Measurements from ENCODE around the gene AHNAK. TPM values are rescaled to one million over a fixed set of nuclear protein-coding genes. Genes with fewer than 3 reads are reported as not detected.

AHNAK gene
- total RNA-seq, 1 donor from 2014 or later: 359 TPM

DNA sequence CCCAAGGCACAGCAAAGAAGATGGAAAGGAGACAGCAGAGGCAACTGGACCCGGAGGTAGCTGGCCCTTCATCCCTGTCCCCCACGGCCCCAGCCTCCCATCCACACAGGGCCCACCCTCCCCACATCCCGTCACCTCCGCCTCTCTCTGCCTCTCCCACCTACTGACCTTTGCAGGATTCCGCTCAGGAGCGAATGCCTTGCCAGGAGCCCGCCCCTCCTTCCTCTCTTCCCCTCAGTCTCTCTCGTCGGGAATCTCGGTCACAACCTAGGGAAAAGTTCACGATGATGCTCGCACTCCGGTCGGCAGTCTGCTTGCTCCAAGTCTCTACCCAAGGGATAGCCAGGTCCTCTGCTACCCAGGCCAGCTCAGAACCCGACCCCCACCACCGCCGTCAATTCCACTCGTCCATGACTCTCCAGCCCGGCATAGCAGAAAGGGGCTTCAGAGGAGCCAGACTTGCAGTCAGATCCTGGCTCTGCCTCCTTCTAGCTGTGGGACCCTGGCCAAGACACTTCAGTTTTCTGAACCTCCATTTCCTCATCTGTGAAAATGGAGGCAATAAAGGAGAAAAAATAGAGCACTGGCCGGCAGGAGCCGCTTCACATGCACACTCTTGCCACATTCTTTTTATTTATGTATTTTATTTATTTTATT lies 10.2 kb downstream of the AHNAK start:
- intact Hi-C loops (cut with micrococcal nuclease): no loop called here

DNA sequence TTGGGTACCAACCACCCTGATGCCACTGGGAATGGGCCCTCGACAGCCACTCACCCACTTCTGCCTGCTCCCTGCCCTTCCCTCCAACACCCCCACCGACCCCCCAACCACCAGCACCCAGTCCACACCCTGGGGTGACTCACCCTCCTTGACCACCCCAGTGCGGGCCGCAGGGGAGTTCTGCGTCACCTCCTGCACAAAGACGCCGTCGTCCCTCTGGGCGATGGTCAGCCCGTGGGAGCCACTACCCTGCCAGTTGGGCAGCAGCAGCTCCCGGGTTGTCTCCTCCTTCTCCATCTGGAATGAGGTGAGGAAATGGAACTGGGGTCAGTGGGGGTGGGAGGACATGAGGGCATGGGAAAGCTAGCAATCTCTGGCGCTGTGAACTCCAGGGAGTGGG lies 10.8 kb downstream of the AHNAK start:
- intact Hi-C loops (cut with micrococcal nuclease): no loop called here

DNA sequence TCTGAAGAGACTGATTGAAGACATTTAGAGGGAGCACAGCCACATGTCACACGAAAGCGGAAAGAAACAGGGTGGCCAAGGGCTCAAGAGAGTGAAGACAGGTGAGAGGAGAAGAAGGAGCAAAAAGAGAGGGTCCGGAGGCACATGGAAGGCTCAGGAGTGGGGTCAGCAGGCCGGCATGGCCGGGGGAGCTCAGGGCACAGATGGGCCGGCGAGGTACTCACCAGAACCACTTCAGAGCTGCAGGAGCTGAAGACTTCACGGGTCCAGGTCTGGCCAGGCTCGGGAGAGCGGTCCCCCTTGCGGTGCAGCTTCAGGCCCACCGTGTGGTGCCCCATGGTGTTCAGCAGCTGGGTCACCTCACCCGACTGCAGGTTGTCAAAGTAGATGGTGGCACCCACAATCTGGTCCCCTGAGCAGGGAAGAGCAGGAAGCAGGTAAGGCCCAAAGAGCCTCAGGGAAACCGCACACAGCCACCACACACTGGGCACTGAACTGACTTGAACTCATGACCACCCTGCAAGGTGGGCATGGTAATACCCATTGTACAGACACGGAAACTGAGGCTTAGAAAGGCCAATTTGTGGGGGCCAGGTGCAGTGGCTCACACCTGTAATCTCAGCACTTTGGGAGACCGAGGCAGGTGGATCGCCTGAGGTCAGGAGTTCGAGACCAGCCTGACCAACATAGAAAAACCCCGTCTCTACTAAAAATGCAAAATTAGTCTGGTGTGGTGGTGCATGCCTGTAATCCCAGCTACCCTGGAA lies 11.6 kb downstream of the AHNAK start:
- intact Hi-C loops (cut with micrococcal nuclease): no loop called here

DNA sequence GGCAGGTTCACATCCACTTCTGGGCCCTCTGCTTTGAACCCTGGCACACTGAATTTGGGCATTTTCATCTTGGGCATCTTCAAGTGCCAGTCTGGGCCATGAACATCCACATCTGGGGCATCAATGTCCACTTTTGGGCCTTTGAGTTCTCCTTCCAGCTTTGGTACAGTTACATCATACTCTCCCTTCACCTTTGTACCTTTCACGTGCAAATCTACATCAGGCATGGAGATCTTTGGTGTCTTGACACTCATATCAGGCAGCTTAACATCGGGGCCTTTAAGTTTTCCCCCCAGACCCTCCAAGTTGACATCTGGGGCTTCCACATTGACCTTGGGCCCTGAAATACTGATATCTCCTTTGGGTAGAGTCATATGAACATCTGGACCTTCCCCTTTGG lies 14.5 kb downstream of the AHNAK start:
- intact Hi-C loops (cut with micrococcal nuclease): no loop called here

DNA sequence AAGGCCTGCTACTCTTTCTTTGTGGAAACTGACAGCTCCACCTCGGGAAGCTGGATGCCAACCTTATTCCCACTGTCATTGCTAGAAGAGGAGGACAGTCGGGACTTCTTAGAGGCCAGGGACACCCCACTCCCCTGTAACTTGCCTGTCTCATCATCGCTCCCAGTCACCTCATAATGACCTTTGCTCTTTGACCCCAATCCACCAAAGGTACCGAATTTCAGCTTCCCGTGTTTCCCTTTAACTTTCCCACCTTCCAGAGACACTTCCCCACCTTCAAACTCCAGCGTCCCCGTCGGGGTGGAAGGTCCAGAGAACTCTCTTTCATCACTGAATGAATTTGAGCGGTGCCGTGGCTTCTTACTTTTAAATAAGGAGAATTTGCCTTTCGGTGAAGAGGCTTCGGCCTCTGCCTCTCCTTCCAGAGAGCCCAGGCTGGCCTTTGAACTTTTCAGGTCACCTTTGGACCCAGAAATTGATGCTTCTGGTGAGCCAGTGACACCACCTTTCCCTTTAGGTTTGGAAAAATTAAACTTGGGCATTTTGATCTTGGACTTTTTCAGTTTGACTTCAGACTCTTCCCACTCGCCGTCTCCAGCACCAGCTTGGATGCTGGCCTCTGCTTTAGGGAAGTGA lies 29.8 kb downstream of the AHNAK start:
- intact Hi-C loops (cut with micrococcal nuclease): no loop called here

DNA sequence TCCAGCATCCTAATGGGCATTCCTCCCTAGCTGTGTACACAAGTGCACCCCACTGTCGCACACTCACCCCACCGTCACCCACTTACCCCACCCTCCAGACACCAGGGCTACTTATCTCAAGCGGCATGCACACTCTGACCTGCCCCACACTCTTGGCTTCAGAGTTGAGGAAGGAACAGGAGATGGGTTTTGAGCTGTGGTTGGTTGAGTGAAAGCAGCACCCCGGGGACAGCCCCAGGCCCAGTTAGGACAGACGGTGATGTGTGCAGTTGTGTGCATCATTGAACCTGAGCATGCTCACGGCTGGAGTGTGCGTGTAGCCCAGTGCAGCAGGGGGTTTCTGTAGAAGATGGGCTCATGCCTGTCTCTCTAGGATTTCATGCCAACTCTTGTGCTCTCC lies 32.5 kb downstream of the AHNAK start:
- intact Hi-C loops (cut with micrococcal nuclease): no loop called here

DNA sequence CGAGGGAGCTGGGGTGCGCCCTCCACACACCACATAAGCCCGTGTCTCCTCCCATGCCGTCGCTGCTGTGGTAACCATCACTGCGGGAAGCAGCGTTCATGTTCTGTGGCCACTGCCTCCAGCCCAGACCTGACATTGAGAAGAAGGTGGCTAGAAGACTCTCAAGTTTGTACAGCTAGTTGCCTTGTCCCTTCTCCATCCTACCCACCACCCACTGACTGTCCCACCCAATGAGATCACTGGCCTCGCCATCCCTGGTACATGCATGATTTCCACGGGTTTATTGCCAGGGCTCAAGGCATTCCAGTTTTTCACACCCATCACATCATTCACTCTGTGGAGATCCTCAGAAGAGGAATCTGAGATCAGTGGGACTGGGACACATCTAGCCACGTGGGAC lies 33.0 kb downstream of the AHNAK start:
- intact Hi-C loops (cut with micrococcal nuclease): no loop called here

DNA sequence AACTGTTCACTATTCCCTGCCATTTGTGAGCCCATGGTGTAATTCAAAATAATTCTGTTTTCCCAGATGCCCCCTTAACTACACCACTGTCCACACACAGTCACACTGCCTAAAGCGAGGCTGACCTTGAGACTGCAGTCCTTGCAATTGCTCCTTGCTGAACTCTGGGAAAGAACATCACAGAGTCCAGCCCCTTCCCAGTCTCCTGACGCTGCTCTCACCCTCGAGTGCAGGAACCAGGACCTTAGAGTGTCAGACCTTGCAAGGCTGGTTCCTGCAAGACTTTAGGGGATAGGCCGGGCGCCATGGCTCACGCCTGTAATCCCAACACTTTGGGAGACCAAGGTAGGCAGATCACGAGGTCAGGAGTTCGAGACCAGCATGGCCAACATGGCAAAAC lies 33.6 kb downstream of the AHNAK start:
- intact Hi-C loops (cut with micrococcal nuclease): no loop called here

DNA sequence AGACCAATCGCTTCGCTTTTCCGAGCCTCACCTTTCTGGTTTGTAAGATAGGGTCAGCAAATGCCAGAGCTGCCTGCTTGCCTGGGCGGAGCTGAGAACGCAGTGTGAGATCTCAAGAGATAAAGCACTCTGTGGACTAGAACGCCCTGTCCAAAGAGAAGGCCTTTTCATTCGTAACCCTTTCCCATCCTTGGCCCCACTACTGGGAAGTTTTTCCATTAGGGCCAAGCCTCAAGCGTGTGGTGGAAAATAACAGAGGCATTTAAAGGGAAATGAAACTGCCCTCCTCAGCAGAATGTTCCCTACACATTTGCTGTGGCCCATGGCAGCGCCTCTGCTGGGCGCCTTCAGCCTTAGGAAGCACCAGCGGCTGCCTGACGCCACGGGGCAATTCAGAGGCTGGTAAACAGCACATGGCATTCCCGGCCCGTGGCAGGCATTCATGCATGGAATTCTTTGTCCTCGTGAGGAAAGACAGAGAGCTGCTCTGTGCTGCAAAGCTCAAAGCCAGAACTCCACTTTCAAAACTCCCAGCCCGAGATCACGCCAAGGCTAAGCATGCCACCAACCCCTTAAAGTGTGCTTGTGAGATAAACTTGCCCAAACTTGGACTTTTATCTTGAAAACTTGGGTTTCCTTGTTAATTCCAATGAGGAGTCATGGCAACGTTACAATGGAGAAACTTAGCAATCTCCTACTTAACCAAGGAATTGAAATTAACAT lies 38.1 kb downstream of the AHNAK start:
- intact Hi-C loops (cut with micrococcal nuclease): no loop called here

DNA sequence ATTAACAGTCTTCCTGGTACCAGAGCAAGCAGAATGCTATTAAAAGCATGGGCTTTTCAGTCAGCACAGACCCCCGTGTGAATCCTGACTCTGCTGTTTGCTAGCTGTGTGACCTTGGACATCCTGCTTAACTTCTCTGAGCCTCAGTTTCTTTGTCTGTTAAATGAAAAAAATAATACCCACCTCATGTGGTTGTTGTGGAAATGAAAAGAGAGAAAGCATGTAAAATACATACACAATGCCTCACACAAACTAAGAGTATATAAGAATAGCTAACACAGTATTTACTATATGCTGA lies 39.5 kb downstream of the AHNAK start:
- intact Hi-C loops (cut with micrococcal nuclease): no loop called here

DNA sequence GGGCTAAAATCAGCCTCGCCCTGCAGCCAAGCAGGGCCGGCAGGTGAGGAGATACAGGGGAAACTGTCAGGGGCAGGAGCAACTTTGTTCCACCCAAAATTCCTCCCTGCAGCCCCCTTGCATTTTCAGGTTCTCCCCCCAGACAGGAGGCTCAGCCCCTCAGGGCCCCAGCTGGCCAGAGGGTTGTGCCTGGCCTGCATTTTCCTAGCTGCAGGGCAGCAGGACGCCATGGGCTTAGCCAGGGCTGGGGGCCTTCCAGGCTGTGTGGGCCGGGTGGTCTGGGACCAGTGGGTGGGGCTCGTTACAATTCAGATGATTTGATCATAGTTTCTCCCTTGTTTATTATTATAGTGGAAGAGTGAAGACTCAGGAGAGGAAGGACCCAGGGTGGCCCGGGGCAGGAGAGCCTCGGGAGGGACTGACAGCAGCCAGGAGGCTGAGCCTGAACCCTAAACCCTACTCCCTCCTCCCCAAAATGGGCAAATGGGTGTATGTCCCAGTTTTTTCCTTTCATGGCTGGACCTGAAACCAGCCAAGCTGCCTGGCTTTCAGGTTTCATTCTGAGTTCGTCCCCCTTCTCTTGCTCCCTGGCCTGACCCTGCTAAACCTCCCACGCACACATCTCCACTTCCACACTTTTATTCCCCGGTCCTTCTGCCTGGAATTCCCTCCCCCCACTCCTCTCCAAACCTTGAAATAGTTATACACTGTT lies 40.0 kb downstream of the AHNAK start:
- intact Hi-C loops (cut with micrococcal nuclease): no loop called here

DNA sequence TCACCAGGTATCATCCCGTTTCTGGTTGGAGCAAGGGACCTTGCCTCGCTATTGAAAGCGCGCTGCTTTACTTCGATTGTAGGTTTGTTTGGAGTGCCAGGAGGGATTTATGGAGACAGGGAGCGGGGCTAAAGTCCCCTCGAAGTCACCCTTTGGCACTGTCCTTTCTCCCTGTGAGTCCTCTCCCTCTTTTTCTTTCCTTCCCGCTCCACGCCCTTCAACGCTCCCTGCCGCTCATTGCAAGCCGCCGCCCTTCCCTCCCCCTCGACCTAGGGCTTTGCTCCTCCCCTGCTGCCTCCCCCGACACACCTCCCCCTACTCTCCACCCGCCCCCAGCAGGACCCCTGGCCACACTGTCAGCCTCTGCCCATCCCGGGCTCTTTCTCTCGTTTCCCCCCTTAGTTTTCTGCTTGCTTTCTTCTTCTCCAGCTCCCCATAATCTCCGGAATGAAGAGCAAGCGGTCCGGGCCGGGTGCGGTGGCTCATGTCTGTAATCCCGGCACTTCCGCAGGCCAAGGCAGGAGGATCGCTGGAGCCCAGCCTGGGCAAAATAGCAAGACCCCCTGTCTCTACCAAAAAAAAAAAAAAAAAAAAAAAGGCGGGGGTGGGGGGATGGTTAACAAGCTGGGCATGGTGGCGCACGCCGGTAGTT lies 41.0 kb downstream of the AHNAK start:
- intact Hi-C loops (cut with micrococcal nuclease): no loop called here

DNA sequence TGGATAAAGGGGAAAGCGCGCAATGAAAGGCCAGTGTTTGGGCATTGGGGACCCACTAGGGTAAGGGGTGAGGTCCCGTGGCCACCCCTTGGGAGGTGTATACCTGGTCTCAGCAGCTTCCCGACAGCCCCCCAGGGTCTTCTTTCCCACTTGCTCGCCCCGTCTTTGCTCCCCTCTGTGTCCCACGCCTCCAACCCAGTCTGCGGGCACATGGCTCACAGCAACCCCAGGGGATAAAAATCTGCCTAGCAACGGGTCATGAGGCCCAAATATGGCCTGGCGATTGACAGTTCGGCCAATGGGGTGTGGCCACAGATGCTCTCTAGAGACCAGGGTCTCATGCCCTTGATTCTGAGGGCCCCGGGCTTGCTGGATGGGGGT lies 41.6 kb downstream of the AHNAK start:
- intact Hi-C loops (cut with micrococcal nuclease): no loop called here

DNA sequence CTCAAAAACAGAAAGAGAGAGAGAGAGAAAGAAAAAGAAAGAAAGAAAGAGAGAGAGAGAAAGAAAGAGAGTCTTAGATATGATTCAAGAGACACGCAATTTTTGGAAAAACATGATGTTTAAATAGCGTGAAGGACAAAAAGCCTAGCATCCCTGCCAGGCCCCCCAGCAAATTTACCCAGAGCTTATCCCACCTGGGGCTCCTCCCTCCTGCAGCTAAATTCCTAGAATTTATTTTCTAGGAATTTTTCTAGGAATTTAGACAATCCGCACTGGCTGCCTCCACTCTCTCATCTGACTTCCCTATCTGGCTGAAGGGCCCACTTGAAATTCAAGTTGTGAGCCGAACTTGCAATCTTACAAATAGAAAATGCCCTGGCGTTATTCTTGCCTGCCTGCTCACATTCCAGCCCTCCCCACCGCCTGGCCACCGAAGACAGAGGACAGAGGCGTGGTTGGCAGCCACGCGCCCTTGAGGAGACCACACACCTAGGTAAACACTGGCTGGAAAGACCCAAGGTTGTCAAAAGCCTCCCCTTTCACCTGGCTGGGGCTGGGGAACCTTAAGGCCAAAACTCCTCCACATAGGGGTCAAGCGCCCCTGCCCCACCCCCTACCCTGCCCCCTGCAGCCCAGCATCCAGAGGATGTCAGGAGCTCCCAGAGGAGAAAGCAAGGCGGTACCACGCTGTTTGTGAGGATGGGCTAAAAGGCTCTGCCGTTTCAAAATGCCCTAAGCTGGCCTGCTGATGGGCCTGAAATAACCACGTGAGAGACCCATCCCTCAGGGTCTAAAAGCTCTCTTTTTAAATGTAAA lies 42.2 kb downstream of the AHNAK start:
- intact Hi-C loops (cut with micrococcal nuclease): no loop called here

DNA sequence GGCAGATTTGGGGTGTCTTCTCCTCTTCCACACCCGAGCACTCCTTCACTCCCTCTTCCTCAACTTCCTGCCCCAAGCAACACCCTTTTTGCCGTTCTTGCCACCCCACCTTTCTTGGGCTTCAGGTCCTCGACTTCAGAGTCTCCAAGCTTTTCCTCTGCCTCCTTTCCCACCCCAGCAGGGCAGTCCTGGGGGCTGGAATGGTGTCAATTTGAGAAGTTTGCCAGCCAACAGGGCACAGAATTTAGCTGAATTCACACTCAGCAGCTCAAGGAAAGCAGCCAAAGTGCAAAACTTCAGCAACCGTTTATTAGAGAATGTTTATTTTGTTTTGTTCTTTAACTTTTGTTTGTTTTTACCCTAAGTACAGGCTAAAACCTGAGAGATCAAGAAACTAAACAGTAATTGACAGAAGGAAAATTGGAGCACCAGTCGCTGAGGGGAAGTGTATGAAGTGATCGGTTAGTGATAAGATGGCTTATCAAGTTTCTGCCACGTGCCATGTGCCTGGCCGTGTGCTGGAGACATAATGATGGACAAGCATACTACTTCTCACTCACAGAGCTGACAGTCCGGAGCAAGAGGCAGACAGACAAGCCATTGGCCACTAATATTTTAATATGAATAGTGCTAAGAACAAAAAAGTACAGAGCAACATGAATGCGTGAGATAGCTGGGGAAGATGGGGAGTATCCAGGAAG lies 44.4 kb downstream of the AHNAK start:
- intact Hi-C loops (cut with micrococcal nuclease): no loop called here

DNA sequence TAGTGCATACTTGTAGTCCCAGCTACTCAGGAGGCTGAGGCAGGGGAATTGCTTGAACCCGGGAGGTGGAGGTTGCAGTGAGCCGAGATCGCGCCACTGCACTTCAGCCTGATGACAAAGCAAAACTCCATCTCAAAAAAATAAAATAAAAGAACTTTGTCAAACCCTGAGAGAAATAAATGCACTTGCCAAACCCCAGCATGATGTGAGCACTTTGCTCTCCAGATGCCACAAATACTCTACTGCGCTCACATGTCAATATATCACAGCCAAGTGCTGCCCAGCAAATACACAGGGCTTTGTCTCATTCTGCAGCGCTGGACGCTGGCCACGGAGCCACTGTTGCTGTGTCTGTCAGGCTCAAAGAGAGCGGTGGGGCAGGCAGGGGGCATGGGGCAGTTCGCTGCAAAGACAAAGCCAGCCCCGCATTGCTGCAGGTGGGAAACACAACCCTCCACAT lies 45.1 kb downstream of the AHNAK start:
- intact Hi-C loops (cut with micrococcal nuclease): no loop called here

DNA sequence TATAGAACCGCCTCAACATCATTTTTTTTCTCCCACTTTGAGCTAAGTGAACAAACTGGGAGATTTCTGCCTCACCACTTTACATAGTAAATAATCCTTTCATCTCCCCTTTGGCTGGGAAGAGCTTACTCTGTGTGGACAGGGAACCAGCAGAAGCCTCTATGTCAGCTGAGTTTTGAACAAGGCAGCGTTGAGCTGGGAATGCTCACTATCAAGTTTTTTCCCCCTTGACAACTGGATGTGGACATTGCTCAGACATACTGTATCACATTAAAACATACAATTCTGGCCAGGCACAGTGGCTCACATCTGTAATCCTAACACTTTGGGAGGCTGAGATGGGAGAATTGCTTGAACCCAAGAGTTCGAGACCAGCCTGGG lies 46.0 kb downstream of the AHNAK start:
- intact Hi-C loops (cut with micrococcal nuclease): loop anchor here (1.0 kb wide), 1 partner anchor 9 kb away; no protein-coding TSS in a partner anchor

DNA sequence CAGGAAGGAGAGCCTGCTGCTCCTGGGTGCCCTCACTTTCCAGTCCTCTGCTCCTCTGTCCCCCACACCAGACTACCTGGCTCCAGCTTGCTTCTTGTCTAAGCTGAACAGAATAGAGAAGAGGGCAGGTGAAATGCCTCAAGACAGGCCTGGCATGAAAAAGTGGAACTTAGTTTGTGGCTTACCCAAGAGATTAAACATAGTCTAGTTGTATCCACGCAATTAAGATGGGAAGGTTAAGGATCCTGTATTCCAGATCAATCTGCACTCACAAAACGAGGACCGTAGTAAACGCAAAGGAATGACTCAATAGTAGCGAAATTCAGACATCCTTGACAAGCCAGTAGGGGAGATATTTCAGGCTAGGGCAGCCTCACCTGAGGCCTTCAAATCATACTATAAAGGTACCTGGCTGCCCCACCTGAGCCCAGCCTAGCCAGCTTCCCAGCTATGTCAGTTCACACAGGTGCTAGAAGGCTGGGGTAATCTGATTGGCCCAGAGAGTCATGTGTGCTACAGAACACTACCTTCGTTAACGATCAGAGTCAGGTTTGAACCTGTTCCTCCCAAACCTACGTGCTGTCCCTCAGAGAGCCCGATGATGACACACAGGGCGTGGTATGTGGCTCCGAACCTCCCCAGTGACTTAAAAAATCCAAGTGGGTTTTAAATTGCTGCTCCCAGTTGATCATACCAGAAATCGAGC lies 46.5 kb downstream of the AHNAK start:
- intact Hi-C loops (cut with micrococcal nuclease): loop anchor here (1.0 kb wide), 1 partner anchor 9 kb away; no protein-coding TSS in a partner anchor

Data from T-helper 1 cell treated with Interleukin-12 subunit alpha and Interleukin-12 subunit beta and Interleukin-4 antibody, amounts not matched to agents 30 ng/mL and 1 ng/mL, for 36 hours (primary cell).